WTC11 (cell line): ENCODE data around the gene OLFM2. TPM values are rescaled to one million over a fixed set of nuclear protein-coding genes. Genes with fewer than 3 reads are reported as not detected.

Experiments used
- ATAC-seq: fragments of 200-7000 bp; cut with Tn5 transposase; 2 replicates; pipeline ENCODE4 v1.10.0; 2021; ENCODE audit warnings: mild to moderate bottlenecking, moderate library complexity
- CTCF ChIA-PET: fragments of 300-600 bp; sonication (Branson Sonifier 250); formaldehyde crosslinking; loops from one replicate; lab custom pipeline; 2021; ENCODE audit warnings: antibody characterized with exemption; lab: Charles Lee
- POLR2A ChIA-PET: fragments of 350-600 bp; sonication (Branson Sonifier 250); formaldehyde crosslinking; loops from one replicate; lab custom pipeline; 2021; ENCODE audit warnings: antibody characterized with exemption; lab: Charles Lee
- DNase-seq: peaks from one replicate; pipeline ENCODE4 v3.0.0; 2021; ENCODE audit warnings: low spot score
- H3K27ac Mint-ChIP-seq: 2 replicates; pipeline ENCODE4 v1.8.0; 2021; ENCODE audit warnings: mixed read lengths
- H3K27me3 Mint-ChIP-seq: 2 replicates; pipeline ENCODE4 v1.8.0; 2021; ENCODE audit warnings: low read depth, mild to moderate bottlenecking, moderate library complexity, mixed read lengths
- H3K36me3 Mint-ChIP-seq: 2 replicates; pipeline ENCODE4 v1.8.0; 2021; ENCODE audit warnings: mixed read lengths
- H3K4me1 Mint-ChIP-seq: 2 replicates; pipeline ENCODE4 v1.8.0; 2022; ENCODE audit warnings: mixed read lengths
- H3K4me3 Mint-ChIP-seq: 2 replicates; pipeline ENCODE4 v1.8.0; 2021; ENCODE audit warnings: mild to moderate bottlenecking, moderate library complexity, mixed read lengths
- H3K9me3 Mint-ChIP-seq: 2 replicates; pipeline ENCODE4 v1.8.0; 2021; ENCODE audit warnings: mixed read lengths
- AR ChIP-seq: fragments of 250-450 bp; sonication (Bioruptor Pico); IDR thresholded peaks from 2 replicates; pipeline ENCODE4 v1.9.0; 2021; ENCODE audit warnings: mild to moderate bottlenecking
- ATF2 ChIP-seq: sonication (generic); formaldehyde crosslinking; IDR thresholded peaks from 2 replicates; pipeline ENCODE4 v1.8.1; 2022; ENCODE audit warnings: low read depth, missing genetic modification reagents, borderline replicate concordance
- CDX4 ChIP-seq: fragments of 250-450 bp; sonication (Bioruptor Pico); IDR thresholded peaks from 2 replicates; pipeline ENCODE4 v1.9.0; 2021; ENCODE audit warnings: moderate library complexity, mild to moderate bottlenecking, inconsistent platforms, borderline replicate concordance
- FOXJ3 ChIP-seq: sonication (generic); formaldehyde crosslinking; IDR thresholded peaks from 2 replicates; pipeline ENCODE4 v1.9.0; 2021; ENCODE audit warnings: missing genetic modification reagents, mild to moderate bottlenecking, borderline replicate concordance
- FOXP1 ChIP-seq: sonication (generic); formaldehyde crosslinking; IDR thresholded peaks from 2 replicates; pipeline ENCODE4 v1.8.0; 2022; ENCODE audit warnings: missing genetic modification reagents, mild to moderate bottlenecking, moderate library complexity, borderline replicate concordance
- IRF2 ChIP-seq: sonication (generic); formaldehyde crosslinking; IDR thresholded peaks from 2 replicates; pipeline ENCODE4 v1.8.0; 2022; ENCODE audit warnings: low read depth, missing genetic modification reagents, borderline replicate concordance
- JAZF1 ChIP-seq: fragments of 250-450 bp; sonication (Bioruptor Pico); IDR thresholded peaks from 2 replicates; pipeline ENCODE4 v1.9.0; 2021; ENCODE audit warnings: moderate library complexity, mild to moderate bottlenecking, inconsistent platforms
- NFYB ChIP-seq: sonication (generic); formaldehyde crosslinking; conservative IDR thresholded peaks from 2 replicates; pipeline ENCODE4 v1.8.0; 2022; ENCODE audit warnings: low read depth, missing genetic modification reagents
- RELA ChIP-seq: sonication (generic); formaldehyde crosslinking; IDR thresholded peaks from 2 replicates; pipeline ENCODE4 v1.8.1; 2022; ENCODE audit warnings: missing genetic modification reagents, mild to moderate bottlenecking, borderline replicate concordance
- SP1 ChIP-seq: sonication (generic); formaldehyde crosslinking; conservative IDR thresholded peaks from 2 replicates; pipeline ENCODE4 v1.8.1; 2022; ENCODE audit warnings: missing genetic modification reagents
- TEAD4 ChIP-seq: sonication (generic); formaldehyde crosslinking; IDR thresholded peaks from 2 replicates; pipeline ENCODE4 v1.8.0; 2022; ENCODE audit warnings: mild to moderate bottlenecking, missing genetic modification reagents
- ZBTB21 ChIP-seq: sonication (generic); formaldehyde crosslinking; IDR thresholded peaks from 2 replicates; pipeline ENCODE4 v1.8.1; 2023; ENCODE audit warnings: mild to moderate bottlenecking, missing genetic modification reagents, borderline replicate concordance
- ZNF121 ChIP-seq: sonication (generic); formaldehyde crosslinking; IDR thresholded peaks from 2 replicates; pipeline ENCODE4 v1.8.0; 2023; ENCODE audit warnings: missing genetic modification reagents
- ZNF138 ChIP-seq: sonication (generic); formaldehyde crosslinking; conservative IDR thresholded peaks from 2 replicates; pipeline ENCODE4 v1.8.1; 2022; ENCODE audit warnings: mild to moderate bottlenecking, moderate library complexity, missing genetic modification reagents
- ZNF671 ChIP-seq: fragments of 250-450 bp; sonication (Bioruptor Pico); IDR thresholded peaks from 2 replicates; pipeline ENCODE4 v1.8.0; 2021; ENCODE audit warnings: mild to moderate bottlenecking
- total RNA-seq: library from RNA; stranded (reverse); gene quantifications from 3 replicates; pipeline ENCODE4 v1.2.3, GENCODE V29; 2021
- TF ChIP-seq, protein P1 (sequence below): sonication (generic); formaldehyde crosslinking; IDR thresholded peaks from 2 replicates; pipeline ENCODE4 v1.8.1; 2022; ENCODE audit warnings: missing genetic modification reagents, borderline replicate concordance
- TF ChIP-seq, protein P2 (sequence below): sonication (generic); formaldehyde crosslinking; IDR thresholded peaks from 2 replicates; pipeline ENCODE4 v1.8.0; 2022; ENCODE audit warnings: missing genetic modification reagents
- TF ChIP-seq, protein P3 (sequence below): sonication (generic); formaldehyde crosslinking; conservative IDR thresholded peaks from 2 replicates; pipeline ENCODE4 v1.8.1; 2023; ENCODE audit warnings: mild to moderate bottlenecking, low read depth, missing genetic modification reagents, moderate library complexity

The OLFM2 gene
- total RNA-seq, 1 experiment from 2014 or later, result 66.0 TPM

- TF ChIP-seq ZBTB21 (no peak), ZNF138 (CRISPR knock-in tag) (no peak), CDX4 (CRISPR knock-in tag) (no peak), ZNF121 (no peak), AR (CRISPR knock-in tag) (no peak)
Observed at GRCh38 chr19:9910625-9911024, 25.7 kb downstream of the OLFM2 start (continued).

DNA sequence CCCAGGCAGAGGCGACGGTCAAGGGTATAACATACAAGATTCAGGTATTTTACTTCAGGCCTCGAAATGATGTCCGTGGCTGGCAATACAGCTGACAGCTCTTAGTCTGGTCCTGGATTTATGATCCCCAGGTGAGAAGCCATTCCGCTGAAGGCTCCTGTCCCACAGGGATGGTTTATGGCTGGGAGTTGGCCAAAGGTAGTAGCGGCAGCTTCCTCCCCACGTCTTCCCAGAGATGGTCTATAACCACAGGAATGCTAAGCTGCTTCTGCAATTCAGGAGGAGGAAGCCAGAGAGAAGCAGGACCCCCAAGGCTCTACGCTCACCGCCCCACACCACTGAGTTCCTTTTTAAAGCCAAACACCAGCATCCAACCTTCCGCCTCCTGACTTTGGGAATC is 27.1 kb downstream of the OLFM2 start:
- Mint-ChIP-seq H3K27me3 (peaks cover 5% of the 10 kb centered on the region; the same call in 1 of the 2 replicates), H3K4me3 (no peak overlapping the region), H3K9me3 (no peaks in the 10 kb centered on the region), H3K27ac (no peak overlapping the region; the same call in 1 of the 2 replicates), H3K4me1 (peaks cover 3% of the 10 kb centered on the region), H3K36me3 (no peaks in the 10 kb centered on the region; the same call in 1 of the 2 replicates)
- CTCF ChIA-PET, result interaction anchor here (1.6 kb wide), 1 partner anchor 22 kb away, joined by 3 read pairs; no protein-coding TSS in a partner anchor
- POLR2A ChIA-PET, result no interaction called here
- TF ChIP-seq FOXP1 (CRISPR knock-in tag) (no peak), ZNF671 (no peak), IRF2 (CRISPR knock-in tag) (no peak), TEAD4 (CRISPR knock-in tag) (no peak)
- TF ChIP-seq, protein P1, sequence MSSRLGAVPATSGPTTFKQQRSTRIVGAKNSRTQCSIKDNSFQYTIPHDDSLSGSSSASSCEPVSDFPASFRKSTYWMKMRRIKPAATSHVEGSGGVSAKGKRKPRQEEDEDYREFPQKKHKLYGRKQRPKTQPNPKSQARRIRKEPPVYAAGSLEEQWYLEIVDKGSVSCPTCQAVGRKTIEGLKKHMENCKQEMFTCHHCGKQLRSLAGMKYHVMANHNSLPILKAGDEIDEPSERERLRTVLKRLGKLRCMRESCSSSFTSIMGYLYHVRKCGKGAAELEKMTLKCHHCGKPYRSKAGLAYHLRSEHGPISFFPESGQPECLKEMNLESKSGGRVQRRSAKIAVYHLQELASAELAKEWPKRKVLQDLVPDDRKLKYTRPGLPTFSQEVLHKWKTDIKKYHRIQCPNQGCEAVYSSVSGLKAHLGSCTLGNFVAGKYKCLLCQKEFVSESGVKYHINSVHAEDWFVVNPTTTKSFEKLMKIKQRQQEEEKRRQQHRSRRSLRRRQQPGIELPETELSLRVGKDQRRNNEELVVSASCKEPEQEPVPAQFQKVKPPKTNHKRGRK (CRISPR knock-in tag), result no peak
- DNase-seq (no peak), ATAC-seq (no peak)

DNA sequence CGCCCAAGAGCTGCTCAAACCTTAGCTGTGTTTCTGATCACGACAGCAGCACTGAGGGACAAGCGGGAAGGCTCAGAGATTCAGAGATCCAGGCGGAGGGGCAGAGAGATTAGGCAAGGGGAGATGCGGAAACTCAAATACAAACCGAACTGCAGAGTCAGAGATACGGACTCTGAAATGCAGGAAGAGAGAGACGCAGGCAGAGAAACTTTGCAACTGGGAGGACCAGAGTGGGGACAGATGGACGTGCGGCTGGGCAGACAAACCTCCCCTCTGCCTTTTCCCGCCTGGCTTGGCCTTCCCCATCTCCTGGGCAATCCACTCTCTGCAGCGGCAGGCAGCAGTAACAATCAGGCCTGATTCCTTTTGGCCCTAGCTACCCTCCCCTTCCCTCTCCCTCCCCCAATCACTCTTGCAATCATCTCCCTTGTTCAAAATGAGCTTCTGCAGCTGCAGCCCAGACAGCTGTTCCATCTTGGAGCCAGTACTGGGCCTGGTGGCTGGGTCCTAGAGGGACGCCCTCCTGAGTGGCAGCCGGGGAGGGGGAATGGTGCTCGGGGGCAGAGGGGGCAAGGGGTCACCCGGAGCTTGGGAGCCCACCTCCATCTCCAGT is 29.7 kb downstream of the OLFM2 start:
- Mint-ChIP-seq H3K9me3 (no peaks in the 10 kb centered on the region), H3K4me3 (no peak overlapping the region), H3K27ac (peak overlapping the region; percentile 63; the same call in 1 of the 2 replicates), H3K27me3 (no peaks in the 10 kb centered on the region), H3K4me1 (peaks cover 5% of the 10 kb centered on the region), H3K36me3 (no peaks in the 10 kb centered on the region; the same call in 1 of the 2 replicates)
- DNase-seq, result no peak
- peak; percentile 36 for ATAC-seq
- POLR2A ChIA-PET, result interaction anchor here (0.6 kb wide), 1 partner anchor 28 kb away, joined by 7 read pairs; no protein-coding TSS in a partner anchor
- CTCF ChIA-PET, result interaction anchor here (0.6 to 1.8 kb wide), 3 partner anchors 21 to 72 kb away, joined by 3 to 7 read pairs (median 6); partner anchors contain the start of gene PIN1
- TF ChIP-seq, protein P2, sequence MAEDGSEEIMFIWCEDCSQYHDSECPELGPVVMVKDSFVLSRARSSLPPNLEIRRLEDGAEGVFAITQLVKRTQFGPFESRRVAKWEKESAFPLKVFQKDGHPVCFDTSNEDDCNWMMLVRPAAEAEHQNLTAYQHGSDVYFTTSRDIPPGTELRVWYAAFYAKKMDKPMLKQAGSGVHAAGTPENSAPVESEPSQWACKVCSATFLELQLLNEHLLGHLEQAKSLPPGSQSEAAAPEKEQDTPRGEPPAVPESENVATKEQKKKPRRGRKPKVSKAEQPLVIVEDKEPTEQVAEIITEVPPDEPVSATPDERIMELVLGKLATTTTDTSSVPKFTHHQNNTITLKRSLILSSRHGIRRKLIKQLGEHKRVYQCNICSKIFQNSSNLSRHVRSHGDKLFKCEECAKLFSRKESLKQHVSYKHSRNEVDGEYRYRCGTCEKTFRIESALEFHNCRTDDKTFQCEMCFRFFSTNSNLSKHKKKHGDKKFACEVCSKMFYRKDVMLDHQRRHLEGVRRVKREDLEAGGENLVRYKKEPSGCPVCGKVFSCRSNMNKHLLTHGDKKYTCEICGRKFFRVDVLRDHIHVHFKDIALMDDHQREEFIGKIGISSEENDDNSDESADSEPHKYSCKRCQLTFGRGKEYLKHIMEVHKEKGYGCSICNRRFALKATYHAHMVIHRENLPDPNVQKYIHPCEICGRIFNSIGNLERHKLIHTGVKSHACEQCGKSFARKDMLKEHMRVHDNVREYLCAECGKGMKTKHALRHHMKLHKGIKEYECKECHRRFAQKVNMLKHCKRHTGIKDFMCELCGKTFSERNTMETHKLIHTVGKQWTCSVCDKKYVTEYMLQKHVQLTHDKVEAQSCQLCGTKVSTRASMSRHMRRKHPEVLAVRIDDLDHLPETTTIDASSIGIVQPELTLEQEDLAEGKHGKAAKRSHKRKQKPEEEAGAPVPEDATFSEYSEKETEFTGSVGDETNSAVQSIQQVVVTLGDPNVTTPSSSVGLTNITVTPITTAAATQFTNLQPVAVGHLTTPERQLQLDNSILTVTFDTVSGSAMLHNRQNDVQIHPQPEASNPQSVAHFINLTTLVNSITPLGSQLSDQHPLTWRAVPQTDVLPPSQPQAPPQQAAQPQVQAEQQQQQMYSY, result no peak
- no peak for TF ChIP-seq JAZF1 (CRISPR knock-in tag)
- TF ChIP-seq SP1 (CRISPR knock-in tag), result no peak
- no peak for TF ChIP-seq FOXJ3 (CRISPR knock-in tag)
- no peak for TF ChIP-seq RELA (CRISPR knock-in tag)
- TF ChIP-seq NFYB, result no peak
- no peak for TF ChIP-seq CDX4 (CRISPR knock-in tag)
- no peak for TF ChIP-seq ZNF671
- TF ChIP-seq, protein P3, sequence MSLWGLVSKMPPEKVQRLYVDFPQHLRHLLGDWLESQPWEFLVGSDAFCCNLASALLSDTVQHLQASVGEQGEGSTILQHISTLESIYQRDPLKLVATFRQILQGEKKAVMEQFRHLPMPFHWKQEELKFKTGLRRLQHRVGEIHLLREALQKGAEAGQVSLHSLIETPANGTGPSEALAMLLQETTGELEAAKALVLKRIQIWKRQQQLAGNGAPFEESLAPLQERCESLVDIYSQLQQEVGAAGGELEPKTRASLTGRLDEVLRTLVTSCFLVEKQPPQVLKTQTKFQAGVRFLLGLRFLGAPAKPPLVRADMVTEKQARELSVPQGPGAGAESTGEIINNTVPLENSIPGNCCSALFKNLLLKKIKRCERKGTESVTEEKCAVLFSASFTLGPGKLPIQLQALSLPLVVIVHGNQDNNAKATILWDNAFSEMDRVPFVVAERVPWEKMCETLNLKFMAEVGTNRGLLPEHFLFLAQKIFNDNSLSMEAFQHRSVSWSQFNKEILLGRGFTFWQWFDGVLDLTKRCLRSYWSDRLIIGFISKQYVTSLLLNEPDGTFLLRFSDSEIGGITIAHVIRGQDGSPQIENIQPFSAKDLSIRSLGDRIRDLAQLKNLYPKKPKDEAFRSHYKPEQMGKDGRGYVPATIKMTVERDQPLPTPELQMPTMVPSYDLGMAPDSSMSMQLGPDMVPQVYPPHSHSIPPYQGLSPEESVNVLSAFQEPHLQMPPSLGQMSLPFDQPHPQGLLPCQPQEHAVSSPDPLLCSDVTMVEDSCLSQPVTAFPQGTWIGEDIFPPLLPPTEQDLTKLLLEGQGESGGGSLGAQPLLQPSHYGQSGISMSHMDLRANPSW (CRISPR knock-in tag), result no peak
- TF ChIP-seq ATF2 (CRISPR knock-in tag), result no peak
